A673 (cell line): ENCODE results near the gene AKT3. TPM values are rescaled to one million over a fixed set of nuclear protein-coding genes. Genes with fewer than 3 reads are reported as not detected.

ENCODE experiments used
- BruUV-seq: library from RNA; stranded (reverse); fragments of 400-500 nt; replicated peaks from 2 replicates; lab custom pipeline; 2021; lab: Mats Ljungman, UMichigan
- CTCF ChIA-PET: fragments of 300-600 bp; sonication (Branson Sonifier 250); formaldehyde crosslinking; loops from one replicate; lab custom pipeline; 2022; ENCODE audit warnings: antibody characterized with exemption; lab: Charles Lee
- POLR2A ChIA-PET: fragments of 300-600 bp; sonication (Branson Sonifier 250); formaldehyde crosslinking; loops from one replicate; lab custom pipeline; 2022; ENCODE audit warnings: antibody characterized with exemption; ENCODE audit not compliant: low non-redundant PET; lab: Charles Lee
- DNase-seq: peaks from one replicate; pipeline ENCODE4 v3.0.0-alpha.2; 2015; ENCODE audit warnings: low spot score
- H3K27ac ChIP-seq: fragments of 200-600 bp; sonication (generic); 2 replicates; pipeline ENCODE4 v1.5.1; 2016; ENCODE audit warnings: mixed run types, low read depth, mild to moderate bottlenecking, mixed read lengths, antibody characterized with exemption, low read length; ENCODE audit not compliant: poor library complexity, severe bottlenecking
- H3K27me3 ChIP-seq: fragments of 200-600 bp; sonication (generic); replicated peaks from 2 replicates; pipeline ENCODE4 v1.6.1; 2017; ENCODE audit warnings: mixed run types, low read depth, mild to moderate bottlenecking, mixed read lengths, antibody characterized with exemption, low read length; ENCODE audit not compliant: insufficient read depth, poor library complexity
- H3K36me3 ChIP-seq: fragments of 200-600 bp; sonication (generic); 2 replicates; pipeline ENCODE4 v1.6.1; 2016; ENCODE audit warnings: mixed run types, mild to moderate bottlenecking, mixed read lengths, antibody characterized with exemption, low read length; ENCODE audit not compliant: insufficient read depth, poor library complexity, severe bottlenecking
- H3K4me1 ChIP-seq: fragments of 200-600 bp; sonication (generic); 2 replicates; pipeline ENCODE4 v1.6.1; 2017; ENCODE audit warnings: mixed run types, mild to moderate bottlenecking, mixed read lengths, antibody characterized with exemption, low read length; ENCODE audit not compliant: insufficient read depth, poor library complexity, severe bottlenecking
- H3K4me3 ChIP-seq: fragments of 200-600 bp; sonication (generic); 2 replicates; pipeline ENCODE4 v1.5.1; 2016; ENCODE audit warnings: low read depth, mixed run types, mild to moderate bottlenecking, mixed read lengths, low read length; ENCODE audit not compliant: poor library complexity, severe bottlenecking
- H3K9me3 ChIP-seq: fragments of 200-600 bp; sonication (generic); 2 replicates; pipeline ENCODE4 v1.6.1; 2016; ENCODE audit warnings: mixed run types, low read depth, mild to moderate bottlenecking, mixed read lengths, antibody characterized with exemption, low read length; ENCODE audit not compliant: poor library complexity, severe bottlenecking
- CTCF ChIP-seq: fragments of 300-800, 200-600 bp; sonication (generic); conservative IDR thresholded peaks from 2 replicates; pipeline ENCODE4 v1.5.1; 2017; ENCODE audit warnings: low read depth, mild to moderate bottlenecking, antibody characterized with exemption, low read length, moderate library complexity, mixed read lengths
- EZH2 ChIP-seq: fragments of 200-600 bp; sonication (generic); IDR thresholded peaks from 2 replicates; pipeline ENCODE4 v1.6.1; 2017; ENCODE audit warnings: borderline replicate concordance, low read depth, mild to moderate bottlenecking, mixed read lengths, antibody characterized with exemption, low read length; ENCODE audit not compliant: poor library complexity, severe bottlenecking
- intact Hi-C: fragments of 100-400 bp; cut with micrococcal nuclease; formaldehyde crosslinking; loops from one replicate; pipeline ENCODE4 v1.10.0; 2022; ENCODE audit not compliant: unreplicated experiment
- total RNA-seq: library from RNA; stranded (reverse); gene quantifications from 2 replicates; pipeline ENCODE4 v1.2.3, GENCODE V29; 2021

The AKT3 gene
- total RNA-seq, 1 experiment from 2014 or later: 14.4 TPM

- BruUV-seq: no TSS peak
- TF ChIP-seq EZH2 (no peak), CTCF (no peak)
- Histone ChIP-seq H3K27ac (no peak overlapping the region), H3K4me1 (peaks cover 11% of the 10 kb centered on the region), H3K27me3 (no peaks in the 10 kb centered on the region), H3K4me3 (no peak overlapping the region), H3K36me3 (no peaks in the 10 kb centered on the region), H3K9me3 (no peaks in the 10 kb centered on the region)
- ChIA-PET POLR2A (no interaction called here), CTCF (no interaction called here)
- no peak for DNase-seq
- intact Hi-C loops: loop anchor here (10.0 kb wide), 1 partner anchor 274 kb away; no protein-coding TSS in a partner anchor
Observed at GRCh38 chr1:243471026-243471685, 378.9 kb downstream of the AKT3 start.

GRCh38 chr1:243470502-243470901, 379.5 kb downstream of the AKT3 start:
- TF ChIP-seq EZH2 (no peak), CTCF (no peak)
- POLR2A ChIA-PET: no interaction called here
- H3K4me3 ChIP-seq: no peak overlapping the region
- H3K36me3 ChIP-seq: no peaks in the 10 kb centered on the region
- CTCF ChIA-PET: no interaction called here
- no peak for DNase-seq
- H3K27me3 ChIP-seq: no peaks in the 10 kb centered on the region
- no peak overlapping the region for H3K27ac ChIP-seq
- peaks cover 7% of the 10 kb centered on the region for H3K4me1 ChIP-seq
- no peaks in the 10 kb centered on the region for H3K9me3 ChIP-seq
- no TSS peak for BruUV-seq
- intact Hi-C loops: loop anchor here (10.0 kb wide), 1 partner anchor 274 kb away; no protein-coding TSS in a partner anchor

DNA sequence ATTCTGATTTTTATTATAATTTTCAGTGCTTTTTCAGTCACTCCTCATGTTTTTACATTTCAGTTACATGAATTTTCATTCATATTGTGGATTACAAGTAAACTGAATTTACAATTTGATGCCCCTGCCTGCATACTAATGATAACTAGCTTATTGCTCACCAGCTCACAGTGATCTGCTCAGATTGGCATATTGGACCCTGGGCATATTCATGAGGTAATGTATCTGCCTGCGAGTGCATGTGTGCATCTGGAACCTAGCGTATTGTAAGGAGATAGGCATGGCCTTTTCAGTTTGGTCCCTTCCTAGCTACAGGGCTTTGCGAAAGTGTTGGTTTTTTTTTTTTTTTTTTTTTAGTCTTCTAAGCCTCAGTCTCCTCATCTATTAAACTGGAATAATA, 380.5 kb downstream of the AKT3 start:
- BruUV-seq: no TSS peak
- no peak overlapping the region for H3K27ac ChIP-seq
- no peaks in the 10 kb centered on the region for H3K27me3 ChIP-seq
- intact Hi-C loops: no loop called here
- CTCF ChIA-PET: no interaction called here
- H3K4me1 ChIP-seq: peaks cover 7% of the 10 kb centered on the region
- POLR2A ChIA-PET: no interaction called here
- DNase-seq: no peak
- TF ChIP-seq CTCF: no peak
- no peak for TF ChIP-seq EZH2
- H3K9me3 ChIP-seq: no peaks in the 10 kb centered on the region
- no peaks in the 10 kb centered on the region for H3K36me3 ChIP-seq
- H3K4me3 ChIP-seq: no peak overlapping the region
